HG02938 (cell line): ENCODE data around the gene MYPOP.
"Not testable (repeated sequence)": the region's sequence is repeated elsewhere in the genome, so short reads cannot be mapped to it uniquely, and the experiment has no call there.

Experiments used
- ATAC-seq: cut with Tn5 transposase; IDR thresholded peaks from one replicate; pipeline ENCODE4 v1.9.1; 2021; ENCODE audit warnings: mild to moderate bottlenecking, moderate library complexity; ENCODE audit not compliant: unreplicated experiment

Gene MYPOP

DNA sequence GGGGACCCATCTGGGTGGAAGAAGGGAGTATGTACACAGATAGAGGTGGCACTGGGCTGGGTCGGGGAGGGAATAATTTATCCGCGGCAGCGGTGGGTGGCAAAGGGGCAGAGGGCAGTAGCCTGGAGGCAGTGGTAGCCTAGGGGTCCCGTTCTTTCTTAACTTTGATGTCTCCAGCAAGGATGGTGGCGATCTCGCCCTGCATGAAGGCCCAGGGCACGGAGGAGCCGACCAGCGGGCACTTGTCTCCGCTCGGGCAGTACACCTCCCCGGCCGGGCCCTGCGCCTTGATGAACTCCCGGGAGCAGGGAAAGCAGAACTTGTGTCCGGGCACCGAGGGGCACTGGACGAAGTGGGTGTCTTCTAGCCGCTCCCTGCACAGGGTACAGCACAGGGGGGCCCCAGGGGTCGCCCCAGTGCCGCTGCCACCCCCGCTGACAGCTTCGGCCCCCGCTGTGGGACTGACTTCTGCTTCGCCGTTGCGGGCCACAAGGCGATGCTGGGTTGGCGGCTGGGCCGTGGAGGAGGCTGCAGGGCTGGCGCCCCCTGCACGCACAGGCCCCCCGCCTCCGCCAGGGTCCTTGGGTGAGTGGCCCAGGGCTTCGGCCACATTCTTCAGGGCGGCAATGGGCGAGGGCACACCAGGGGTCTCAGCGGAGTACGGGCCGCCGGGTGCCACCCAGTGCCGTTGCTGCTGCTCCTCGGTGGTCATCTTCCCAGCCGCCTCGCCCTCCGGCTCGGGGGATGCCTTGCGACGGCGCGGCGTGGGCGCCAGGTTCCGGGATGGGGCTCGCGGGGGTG is 18.3 kb downstream of the MYPOP start:
- no peak for ATAC-seq

DNA sequence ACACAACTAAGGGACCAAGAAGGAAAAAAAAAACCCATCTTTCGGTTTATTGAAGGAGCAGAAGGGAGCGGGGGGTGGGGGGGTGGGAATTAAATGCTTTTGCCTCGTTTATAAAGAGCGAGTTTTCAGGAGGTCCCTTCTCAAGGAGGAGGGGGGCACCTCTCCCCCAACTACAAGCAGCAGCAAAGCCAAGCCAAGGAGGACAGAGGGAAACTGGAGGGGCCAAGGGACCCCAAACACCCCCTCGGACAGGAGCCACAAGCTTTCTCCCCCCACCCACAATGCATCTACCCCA is 18.9 kb downstream of the MYPOP start:
- ATAC-seq: no peak

DNA sequence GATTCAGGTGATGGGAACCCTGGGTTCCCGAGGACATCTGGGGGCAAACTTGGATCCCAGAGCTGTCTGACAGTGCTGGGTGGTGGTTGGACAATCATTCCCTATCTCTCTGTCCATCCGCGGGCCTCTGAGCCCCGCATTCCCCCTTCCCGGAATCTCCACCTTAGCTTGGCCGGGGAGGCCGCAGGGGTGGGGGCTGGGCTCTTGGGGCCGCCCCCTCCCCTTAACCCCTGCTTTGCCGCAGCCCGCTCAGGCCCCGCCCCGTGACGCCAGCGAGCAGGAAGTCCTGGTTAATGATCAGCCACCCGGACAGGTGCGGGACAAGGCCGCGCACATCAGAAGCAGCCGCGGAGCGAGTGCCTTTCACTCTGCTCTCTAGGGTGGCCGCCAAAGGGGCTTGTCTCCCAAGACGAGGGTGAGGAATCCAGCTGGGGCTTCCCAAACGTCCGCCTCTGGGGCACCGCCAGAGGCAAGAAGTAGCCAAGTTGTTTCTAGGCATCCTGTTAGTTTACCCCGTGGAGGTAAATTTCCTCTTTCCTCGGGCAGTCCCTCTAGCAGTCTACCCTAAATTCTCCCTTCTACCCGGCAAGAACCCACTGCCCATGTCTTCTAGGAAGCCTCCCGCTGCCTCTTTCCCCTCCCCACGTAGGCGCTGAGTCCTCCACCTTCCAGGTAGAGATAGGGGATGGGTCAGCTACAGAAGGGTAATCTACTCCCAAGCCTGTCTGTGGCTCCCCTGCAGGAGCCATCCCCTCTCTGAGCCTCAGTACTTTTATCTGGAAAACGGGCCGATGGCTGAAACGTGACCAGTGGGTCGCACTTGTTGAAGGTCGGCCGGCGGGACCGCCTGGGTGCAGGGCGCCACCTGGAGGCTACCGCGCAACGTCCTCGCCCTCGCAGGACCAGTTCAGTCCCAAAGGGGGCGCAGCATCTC is 19.5 kb downstream of the MYPOP start:
- ATAC-seq: no peak

DNA sequence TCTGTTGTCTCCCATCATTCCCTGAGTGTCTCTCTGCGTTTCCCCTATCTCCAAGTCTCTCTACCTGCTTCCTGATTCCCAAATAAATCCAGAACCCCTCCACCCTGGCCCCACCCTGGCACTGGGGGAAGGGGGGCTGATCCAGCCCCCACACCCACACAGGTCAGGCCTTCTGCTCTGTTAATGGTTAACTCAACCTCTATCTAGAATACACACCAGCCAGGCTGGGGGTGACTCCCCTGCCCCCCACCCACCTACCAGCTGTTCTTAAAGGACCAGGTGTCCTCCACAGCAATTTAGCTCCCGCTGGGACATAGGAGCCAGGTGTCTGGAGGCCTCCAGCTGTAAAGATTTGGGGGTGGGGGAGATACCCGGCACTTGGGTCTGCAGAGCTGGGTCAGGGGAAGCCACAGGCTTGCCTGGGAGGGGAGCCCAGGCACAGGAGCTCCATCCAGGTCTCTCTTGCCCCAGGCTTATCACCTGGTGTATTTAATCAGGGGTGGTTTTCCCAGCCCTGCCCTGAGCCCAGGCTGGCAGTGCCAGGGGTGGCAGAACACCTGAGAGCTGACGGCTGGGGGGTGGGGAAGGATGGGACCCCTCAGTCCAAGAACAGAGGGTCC is 20.4 kb downstream of the MYPOP start:
- no peak for ATAC-seq

DNA sequence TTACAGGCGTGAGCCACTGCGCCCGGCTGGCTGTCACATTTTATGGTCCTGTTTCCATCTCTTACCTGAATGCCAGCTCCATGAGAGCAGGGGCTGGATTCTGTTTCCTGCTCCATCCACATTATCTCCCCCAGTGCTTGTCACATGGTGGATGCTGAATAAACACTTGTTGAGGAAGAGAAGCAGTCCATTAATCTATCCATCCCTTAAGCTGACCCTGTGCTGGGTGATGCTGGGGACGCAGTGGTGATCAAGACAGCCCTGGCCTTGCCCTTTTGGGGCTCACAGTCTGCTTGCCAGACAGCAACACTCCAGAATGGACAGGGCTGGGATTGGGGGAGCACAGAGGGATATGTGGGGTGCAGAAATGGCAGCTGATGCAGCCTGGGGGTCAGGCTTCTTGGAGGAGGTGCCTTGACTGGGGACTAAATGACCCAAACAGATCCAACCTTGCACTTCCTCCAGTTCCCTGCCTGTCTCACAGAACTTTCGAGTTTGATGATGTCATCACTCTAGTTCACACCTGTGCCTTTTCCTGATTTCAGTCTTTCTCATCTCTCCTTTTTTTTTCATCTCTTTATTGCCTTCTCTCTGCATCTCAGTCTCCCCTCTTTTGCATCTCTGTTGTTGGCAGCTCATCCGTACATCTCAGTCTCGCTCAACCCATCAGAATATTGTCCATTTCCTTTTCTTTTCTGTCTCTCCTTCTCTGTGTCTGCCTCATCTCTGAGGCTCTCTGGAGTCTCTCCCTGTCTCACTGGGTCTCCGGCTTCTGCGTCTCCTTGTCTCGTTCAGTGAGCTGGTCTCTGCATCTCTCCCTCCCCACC is 21.1 kb downstream of the MYPOP start:
- ATAC-seq: no peak

DNA sequence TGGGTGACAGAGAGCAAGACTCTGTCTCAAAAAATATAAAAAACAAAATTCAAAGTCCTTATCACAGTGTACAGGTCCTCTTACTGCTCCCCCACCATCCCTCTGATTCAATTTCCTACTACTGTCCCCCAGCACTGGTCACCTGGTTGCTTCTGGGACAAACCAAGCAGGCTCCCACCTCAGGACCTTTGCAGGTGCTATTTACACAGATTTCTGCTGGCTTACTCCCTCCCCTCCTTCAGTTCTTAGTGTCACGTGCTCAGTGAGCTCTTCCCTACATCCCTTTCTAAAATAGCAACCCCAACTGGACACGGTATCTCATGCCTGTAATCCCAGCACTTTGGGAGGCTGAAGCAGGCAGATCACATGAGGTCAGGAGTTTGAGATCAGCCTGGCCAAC is 22.4 kb downstream of the MYPOP start:
- ATAC-seq: no peak

DNA sequence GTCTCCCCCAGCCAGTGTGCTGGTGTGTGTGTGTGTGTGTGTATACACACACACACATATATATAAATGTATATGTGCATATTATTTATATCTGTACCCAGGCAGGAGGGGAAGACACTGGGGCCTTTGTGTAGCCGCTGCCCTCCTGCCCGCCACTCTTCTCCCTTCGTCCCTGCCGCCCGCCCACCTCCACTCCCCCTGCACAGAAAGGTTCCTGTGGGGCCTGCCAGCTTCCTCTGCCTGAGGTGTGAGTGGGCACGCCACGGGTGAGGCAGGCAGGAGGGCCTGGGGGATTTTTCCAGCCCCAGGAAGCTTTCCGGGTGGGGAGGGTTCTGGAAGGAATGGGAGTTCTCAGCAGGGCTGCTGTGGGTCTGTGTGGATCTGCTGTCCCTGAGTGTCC is 23.4 kb downstream of the MYPOP start:
- ATAC-seq: no peak

DNA sequence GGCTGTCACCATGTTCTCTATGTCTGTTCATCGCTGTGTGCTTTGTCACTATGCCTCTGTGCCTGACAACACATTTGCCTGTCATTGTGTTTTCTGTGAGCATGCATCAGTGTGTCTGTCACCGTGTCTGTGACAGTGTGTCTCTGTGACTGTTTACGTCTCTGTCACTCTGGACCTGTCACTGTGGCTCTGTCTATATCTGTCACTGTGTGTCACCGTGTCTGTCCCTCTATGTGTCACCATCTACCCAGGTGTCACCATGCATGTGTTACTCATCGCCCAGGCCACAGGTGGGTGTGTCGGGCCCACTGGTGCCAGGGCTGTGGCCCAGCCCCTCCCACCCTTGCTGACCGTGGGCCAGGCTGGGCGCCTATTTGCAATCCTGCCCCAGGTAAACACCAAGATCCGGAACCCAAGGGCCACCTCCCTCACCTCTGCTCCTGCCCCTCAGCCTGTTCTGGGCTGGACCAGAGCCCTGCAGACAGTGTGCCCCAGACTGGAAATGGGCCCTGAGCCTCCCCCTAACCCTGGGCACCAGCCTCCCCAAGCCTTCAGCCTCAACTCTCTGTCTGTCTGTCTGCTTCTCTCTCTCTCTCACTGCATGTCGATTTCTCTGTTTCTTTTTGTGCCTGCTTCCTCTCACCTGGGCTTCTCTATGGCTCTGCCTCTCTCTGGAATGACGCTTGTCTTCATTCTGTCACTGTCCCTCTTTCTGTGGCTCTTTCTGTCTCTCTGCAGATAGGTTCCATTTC is 24.2 kb downstream of the MYPOP start:
- no peak for ATAC-seq

DNA sequence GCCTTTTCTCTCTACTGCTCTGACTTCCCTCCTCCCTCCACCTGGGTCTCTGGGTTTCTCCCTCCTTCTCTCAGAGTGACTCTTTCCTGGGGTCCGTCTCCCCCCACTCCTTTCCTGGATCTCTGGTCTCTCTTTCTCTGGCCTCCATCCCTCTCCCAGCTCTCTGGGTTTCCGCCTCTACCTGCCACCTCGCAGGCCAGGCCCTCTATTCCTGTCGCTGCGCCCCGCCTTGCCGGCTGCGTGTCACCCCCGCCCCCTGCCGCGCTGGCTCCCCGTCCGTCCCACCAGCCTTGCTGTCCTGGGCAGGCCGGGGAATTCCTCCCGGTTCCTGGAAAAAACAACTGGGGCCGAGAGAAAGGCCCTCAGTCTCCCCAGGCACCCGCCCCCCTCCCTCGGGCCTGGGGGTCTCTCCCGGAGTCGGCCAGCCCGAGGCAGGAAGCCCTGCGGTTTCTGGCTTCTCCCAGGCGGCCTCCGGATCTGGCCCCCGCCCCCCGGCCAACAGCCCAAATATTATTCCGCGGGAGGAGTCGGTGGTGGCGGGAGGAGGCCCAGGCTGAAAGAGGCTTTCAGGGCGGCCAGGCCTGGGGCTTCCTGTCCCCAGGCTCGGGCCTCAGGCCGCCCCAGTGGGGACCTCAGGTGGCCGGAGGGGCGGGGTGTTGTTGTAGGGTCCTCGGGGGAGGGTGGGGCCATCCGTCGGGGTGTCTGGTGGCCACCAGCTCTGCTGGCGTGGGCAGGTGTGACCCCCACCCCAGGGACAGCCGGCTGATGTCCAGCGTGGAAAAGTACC is 25.8 kb downstream of the MYPOP start:
- no peak for ATAC-seq

DNA sequence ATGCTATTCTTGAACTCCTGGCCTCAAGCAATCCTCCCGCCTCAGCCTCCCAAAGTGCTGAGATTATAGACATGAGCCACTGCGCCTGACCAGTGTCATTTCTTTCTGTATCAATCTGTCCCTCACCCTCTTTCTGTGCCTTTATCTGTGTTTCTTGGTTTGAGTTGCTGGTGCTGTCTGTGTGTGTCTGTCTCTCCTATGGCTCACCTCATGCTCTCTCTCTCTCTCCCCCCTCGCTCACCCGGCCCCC is 26.3 kb downstream of the MYPOP start:
- ATAC-seq: no peak

DNA sequence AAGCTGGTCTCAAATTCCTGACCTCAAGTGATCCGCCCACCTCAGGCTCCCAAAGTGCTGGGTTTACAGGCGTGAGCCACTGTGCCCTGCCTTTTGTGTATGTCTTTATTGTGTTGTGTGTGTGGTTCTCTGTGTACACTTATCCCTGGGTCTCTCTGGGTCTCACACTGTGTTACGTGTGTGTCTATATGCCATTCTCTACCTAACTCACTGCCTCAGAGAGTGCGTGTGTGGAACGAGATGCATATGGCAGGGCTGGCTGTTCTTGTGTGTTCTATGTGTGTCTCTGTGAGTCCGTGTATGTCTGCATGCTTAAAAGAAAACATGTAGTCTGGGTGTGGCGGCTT is 27.8 kb downstream of the MYPOP start:
- no peak for ATAC-seq

DNA sequence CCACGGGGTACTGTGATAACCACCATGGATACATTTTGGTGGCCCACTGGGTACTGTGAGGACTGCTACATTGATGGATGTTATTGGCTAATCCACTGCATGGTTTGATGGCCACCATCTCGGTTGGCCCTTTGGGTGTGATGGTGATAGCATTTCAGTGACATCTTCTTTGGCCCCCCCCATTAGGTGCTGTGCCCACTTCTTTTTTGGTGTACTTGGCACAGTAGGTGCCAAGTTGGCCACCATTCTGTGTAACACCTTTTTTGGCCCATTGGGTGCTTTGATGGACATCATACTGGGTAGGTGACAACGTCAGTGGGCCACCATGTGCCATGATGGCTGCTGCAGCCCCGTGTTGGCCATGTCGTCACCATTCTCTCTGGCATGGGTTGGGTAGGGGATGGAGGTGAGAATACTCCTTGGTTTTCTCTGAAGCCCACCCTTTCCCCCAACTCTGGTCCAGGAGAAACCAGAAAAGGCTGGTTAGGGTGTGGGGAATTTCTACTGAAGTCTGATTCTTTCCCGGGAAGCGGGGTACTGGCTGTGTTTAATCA is 29.1 kb downstream of the MYPOP start:
- ATAC-seq: no peak

DNA sequence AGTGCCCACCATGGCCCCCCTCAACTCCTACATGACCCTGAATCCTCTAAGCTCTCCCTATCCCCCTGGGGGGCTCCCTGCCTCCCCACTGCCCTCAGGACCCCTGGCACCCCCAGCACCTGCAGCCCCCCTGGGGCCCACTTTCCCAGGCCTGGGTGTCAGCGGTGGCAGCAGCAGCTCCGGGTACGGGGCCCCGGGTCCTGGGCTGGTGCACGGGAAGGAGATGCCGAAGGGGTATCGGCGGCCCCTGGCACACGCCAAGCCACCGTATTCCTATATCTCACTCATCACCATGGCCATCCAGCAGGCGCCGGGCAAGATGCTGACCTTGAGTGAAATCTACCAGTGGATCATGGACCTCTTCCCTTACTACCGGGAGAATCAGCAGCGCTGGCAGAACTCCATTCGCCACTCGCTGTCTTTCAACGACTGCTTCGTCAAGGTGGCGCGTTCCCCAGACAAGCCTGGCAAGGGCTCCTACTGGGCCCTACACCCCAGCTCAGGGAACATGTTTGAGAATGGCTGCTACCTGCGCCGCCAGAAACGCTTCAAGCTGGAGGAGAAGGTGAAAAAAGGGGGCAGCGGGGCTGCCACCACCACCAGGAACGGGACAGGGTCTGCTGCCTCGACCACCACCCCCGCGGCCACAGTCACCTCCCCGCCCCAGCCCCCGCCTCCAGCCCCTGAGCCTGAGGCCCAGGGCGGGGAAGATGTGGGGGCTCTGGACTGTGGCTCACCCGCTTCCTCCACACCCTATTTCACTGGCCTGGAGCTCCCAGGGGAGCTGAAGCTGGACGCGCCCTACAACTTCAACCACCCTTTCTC is 30.1 kb downstream of the MYPOP start:
- ATAC-seq: no peak

DNA sequence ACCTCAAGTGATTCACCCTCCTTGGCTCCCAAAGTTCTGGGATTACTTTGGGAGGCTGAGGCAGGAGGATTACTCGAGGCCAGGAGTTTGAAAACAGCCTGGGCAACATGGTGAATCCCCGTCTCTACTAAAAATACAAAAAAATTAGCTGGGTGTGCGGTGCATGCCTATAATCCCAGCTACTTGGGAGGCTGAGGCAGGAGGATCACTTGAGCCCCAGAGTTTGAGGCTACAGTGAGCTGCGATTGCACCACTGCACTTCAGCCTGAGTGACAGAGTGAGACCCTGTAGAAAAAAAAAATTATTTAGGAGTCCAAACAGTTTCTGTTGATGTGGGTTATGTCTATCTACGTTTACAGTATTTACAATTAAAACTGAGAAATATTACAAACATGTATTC is 31.6 kb downstream of the MYPOP start:
- no peak for ATAC-seq

DNA sequence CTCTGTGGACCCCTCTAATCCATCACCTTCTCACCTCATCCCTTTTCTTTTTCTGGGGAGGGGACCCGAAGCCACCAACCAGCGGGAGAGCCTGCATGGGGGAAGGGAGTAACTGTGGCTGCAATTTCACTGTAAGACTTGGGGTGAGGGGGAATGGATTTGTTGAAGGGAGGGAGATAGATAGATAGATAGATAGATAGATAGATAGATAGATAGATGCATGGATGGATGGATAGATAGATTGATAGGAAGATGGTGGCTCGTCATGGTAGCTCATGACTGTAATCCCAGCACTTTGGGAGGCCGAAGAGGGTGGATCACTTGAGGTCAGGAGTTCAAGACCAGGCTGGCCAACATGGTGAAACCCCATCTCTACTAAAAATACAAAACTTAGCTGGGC is 35.2 kb downstream of the MYPOP start:
- not testable (repeated sequence) for ATAC-seq

DNA sequence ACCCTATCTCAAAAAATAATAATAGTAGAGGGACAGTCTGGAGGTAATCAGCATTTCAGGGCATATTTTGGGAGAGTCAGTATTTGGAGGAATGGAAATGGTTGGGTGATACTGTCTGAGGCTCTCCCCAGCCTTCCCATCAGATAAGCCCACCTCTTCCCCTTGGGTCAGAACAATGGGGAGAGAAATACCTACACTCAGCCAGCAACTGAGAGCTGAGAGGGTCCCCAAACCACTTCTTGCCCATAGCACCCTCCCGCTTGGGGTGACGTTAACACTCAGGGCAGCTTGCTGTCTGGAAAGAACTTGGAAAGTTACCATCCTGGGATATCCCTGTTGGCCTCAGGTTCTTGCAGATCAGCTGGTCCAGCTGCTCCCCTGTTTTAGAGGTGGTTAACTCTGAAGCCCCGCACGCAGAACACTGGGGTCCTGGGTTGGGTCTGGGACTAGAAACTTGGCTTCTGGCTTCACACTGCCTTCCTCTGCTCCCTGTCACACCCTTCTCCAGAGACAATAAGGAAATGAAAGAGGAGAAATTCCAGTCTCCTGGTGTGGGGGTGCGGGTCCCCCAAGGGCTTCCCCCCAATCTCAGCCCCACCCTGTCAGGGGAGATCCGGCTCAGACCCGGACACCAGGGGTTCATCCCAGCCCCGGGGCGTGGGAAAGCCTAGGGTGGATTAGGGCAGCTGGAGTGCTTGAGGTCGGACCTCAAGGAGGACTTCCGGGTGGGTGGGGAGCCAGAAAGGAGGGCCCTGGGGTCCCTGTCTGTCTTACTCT is 35.8 kb downstream of the MYPOP start:
- no peak for ATAC-seq

DNA sequence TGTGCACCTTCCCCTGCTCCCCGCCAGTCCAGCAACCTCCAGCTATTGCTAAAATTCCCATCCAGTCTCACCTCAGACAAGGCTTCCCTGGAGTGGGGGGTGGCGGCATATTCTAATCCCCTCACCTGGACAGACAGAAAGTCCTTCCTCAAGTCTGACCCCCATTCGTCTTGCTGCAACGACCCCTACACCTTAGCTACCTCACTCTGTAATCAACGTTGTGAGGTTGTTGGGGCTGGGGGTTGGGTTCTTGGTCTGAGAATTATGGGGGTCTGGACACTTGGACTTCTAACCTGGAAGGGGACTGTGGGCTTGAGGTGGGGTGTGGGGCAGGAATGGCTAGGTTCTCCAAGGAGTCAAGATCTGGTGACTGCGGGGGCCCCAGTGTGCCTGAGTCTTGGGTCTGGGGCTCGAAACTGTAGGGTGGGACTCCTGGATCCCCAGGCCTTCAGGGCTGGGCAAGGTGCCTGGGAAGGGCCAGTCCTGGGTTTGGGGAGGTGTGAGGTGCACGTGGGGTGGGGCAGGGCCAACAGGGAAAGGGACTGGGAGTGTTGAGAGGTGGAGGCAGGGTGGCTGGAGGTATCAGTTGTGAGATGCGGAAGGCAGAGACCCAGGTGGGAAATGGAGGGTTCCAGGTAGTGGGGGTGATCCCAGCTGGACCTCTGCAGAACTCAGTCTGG is 37.0 kb downstream of the MYPOP start:
- ATAC-seq: no peak
